Activated naive CD4-positive, alpha-beta T cell treated with anti-CD3 and anti-CD28 coated beads, Interleukin-2, amount 50 U/mL, for 72 hours (primary cell): ENCODE results near the gene ACTN1. TPM values are rescaled to one million over a fixed set of nuclear protein-coding genes. Genes with fewer than 3 reads are reported as not detected.

Source experiments
- ATAC-seq, 2 donors: fragments of 150-1000 bp; cut with Tn5 transposase; 2 replicates each; pipeline ENCODE4 v1.10.0; 2021; ENCODE audit warnings: mild to moderate bottlenecking in 2 of 2, moderate library complexity in 2 of 2
- DNase-seq, 2 donors: peaks; one replicate each; pipeline ENCODE4 v3.0.0; 2021 to 2022; ENCODE audit warnings: low spot score in 2 of 2
- H3K27ac Mint-ChIP-seq, 2 donors: one replicate each; pipeline ENCODE4 v1.8.0; 2022; ENCODE audit warnings: mild to moderate bottlenecking in 2 of 2, mixed read lengths in 2 of 2
- H3K36me3 Mint-ChIP-seq, 2 donors: one replicate each; pipeline ENCODE4 v1.8.0; 2022; ENCODE audit warnings: mixed read lengths in 2 of 2
- H3K9me3 Mint-ChIP-seq, 2 donors: one replicate each; pipeline ENCODE4 v1.8.0; 2022; ENCODE audit warnings: mixed read lengths in 2 of 2
- total RNA-seq, 2 donors: library from RNA; stranded (reverse); gene quantifications; one replicate each; pipeline ENCODE4 v1.2.3, GENCODE V29; 2022

Gene ACTN1
- total RNA-seq, 2 donors from 2014 or later = 106 to 120 TPM

- H3K27ac Mint-ChIP-seq = peak overlapping the region; percentile 44 to 72
- no peaks in the 10 kb centered on the region for H3K9me3 Mint-ChIP-seq
- peaks cover 0 to 4% of the 10 kb centered on the region in 2 donors for H3K36me3 Mint-ChIP-seq
- DNase-seq (no peak), ATAC-seq (no peak)
These were observed 40.6 kb downstream of the ACTN1 start for GRCh38 chr14:68938271-68939150.

DNA sequence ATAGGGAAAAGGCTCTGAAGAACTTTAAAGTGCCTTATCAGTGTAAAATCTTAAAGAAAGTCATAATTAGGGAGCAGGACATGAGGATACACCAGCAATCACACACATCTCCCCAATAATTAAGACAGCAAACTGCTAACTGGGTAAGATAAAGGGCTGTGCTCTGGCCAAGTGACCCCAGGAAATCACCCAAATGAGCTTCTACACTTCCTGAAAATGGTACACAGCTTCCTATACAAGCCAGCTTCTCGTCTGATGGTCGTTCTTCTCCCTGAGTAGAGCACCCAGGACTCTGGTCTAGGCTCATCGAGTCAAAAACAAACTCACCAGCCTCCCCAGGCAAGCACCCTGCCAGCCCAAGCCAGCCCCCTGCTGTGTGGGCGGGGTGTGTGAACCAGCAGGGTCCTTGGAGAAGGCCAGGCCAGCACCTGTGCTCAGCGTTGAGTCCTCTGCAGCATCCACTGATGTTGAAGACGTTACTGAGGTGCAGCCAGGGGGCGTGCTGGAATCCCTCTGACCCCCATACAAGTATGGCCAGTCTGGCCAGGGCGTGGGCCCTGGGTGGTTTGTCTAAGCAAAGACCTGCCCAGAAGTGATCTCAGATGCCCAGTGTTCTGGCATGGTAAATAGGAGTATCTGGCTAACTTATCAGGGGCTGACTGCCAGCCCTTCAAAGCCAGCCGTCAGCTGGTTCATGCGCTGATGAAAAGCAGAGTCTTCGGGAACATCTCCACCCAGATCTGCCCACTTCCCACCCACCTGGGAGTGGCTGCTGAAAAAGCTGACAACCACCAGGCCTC lies 41.4 kb downstream of the ACTN1 start:
- ATAC-seq (peak; percentile 59 to 62), DNase-seq (no peak)
- H3K9me3 Mint-ChIP-seq = no peaks in the 10 kb centered on the region
- H3K27ac Mint-ChIP-seq = peak overlapping the region; percentile 50 to 72
- H3K36me3 Mint-ChIP-seq = peaks cover 0 to 4% of the 10 kb centered on the region in 2 donors

DNA sequence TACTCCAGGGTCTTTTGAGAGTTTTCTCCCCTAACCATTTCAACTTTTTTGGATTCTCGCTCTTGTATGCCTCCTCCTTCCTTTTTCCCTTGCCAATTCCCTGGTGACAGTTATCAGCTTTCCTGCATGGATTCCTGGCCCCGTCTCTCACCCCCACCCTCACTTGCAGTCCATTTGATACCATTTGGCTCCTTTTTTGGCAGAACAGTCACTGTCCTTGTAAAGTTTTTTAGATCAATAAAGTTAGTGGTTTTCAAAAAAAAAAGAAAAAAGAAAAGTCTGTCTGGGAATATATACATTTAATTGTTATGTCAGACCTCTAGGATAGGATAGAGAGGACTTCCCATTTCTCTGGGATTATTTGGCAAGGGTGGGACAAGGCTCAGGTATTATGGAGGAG lies 42.1 kb downstream of the ACTN1 start:
- DNase-seq (no peak), ATAC-seq (no peak)
- H3K27ac Mint-ChIP-seq = peak overlapping the region in 1 of 2 donors; percentile 62
- H3K9me3 Mint-ChIP-seq = no peaks in the 10 kb centered on the region
- peaks cover 0 to 4% of the 10 kb centered on the region in 2 donors for H3K36me3 Mint-ChIP-seq

DNA sequence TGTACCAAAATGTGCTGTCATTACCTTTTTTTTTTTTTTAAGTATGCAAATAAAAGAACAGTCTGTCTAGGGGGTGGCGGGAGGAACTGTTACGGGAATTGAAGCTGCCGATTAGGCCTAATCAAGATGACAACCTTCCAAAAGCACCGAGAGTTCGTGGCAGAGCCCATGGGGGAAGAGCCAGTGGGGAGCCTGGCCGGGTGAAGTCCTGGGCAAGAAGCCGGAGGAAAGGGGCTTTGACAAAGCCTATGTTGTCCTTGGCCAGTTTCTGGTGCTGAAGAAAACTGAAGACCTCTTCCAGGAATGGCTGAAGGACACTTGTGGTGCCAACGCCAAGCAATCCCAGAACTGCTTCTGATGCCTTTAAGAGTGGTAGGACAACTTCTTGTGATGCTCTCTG lies 42.6 kb downstream of the ACTN1 start:
- H3K9me3 Mint-ChIP-seq = no peaks in the 10 kb centered on the region
- H3K27ac Mint-ChIP-seq = peak overlapping the region in 1 of 2 donors; percentile 62
- DNase-seq (no peak), ATAC-seq (no peak)
- peaks cover 0 to 4% of the 10 kb centered on the region in 2 donors for H3K36me3 Mint-ChIP-seq

- DNase-seq = no peak
- peaks cover 0 to 4% of the 10 kb centered on the region in 2 donors for H3K36me3 Mint-ChIP-seq
- no peak for ATAC-seq
- H3K27ac Mint-ChIP-seq = peak overlapping the region in 1 of 2 donors; percentile 62
- no peaks in the 10 kb centered on the region for H3K9me3 Mint-ChIP-seq
These were observed 43.3 kb downstream of the ACTN1 start for GRCh38 chr14:68935761-68936214.

GRCh38 chr14:68934066-68934465 lies 45.0 kb downstream of the ACTN1 start:
- Mint-ChIP-seq H3K9me3 (no peaks in the 10 kb centered on the region), H3K27ac (no peak overlapping the region), H3K36me3 (peaks cover 0 to 4% of the 10 kb centered on the region in 2 donors)
- no peak for ATAC-seq
- no peak for DNase-seq

DNA sequence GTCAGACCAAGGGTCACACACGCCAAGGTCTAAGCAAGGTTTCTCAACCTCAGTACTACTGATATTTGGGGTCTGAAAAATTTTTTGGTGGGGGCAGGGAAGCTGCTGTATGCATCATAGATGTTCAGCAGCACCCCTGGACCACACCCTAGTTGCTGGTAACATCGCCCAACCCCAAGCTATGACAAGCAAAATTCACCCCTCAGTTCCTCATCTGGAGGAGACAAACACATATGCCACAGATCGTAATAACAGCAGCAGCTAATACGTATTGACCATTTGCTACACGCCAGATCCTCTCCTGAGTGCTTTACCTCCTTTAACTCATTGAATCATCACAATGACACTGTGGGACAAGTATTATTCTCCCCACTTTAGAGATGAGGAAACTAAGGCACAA lies 46.4 kb downstream of the ACTN1 start:
- Mint-ChIP-seq H3K36me3 (peaks cover 0 to 5% of the 10 kb centered on the region in 2 donors), H3K27ac (no peak overlapping the region), H3K9me3 (no peaks in the 10 kb centered on the region)
- ATAC-seq = no peak
- DNase-seq = no peak

DNA sequence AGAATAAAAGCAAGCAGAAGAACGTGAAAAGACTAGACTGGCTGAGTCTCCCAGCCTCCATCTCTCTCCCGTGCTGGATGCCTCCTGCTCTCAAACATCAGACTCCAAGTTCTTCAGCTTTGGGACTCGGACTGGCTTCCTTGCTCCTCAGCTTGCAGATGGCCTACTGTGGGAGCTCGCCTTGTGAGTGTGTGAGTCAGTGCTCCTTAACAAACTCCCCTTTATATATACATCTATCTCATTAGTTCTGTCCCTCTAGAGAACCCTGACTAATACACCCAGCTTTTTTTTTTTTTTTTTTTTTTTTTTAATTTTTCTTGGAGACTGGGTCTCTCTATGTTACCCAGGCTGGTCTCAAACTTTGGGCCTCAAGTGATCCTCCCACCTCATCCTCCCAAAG lies 46.9 kb downstream of the ACTN1 start:
- no peak overlapping the region for H3K27ac Mint-ChIP-seq
- ATAC-seq (no peak), DNase-seq (no peak)
- peaks cover under 1 to 3% of the 10 kb centered on the region in 2 donors for H3K9me3 Mint-ChIP-seq
- peaks cover 0 to 10% of the 10 kb centered on the region in 2 donors for H3K36me3 Mint-ChIP-seq

DNA sequence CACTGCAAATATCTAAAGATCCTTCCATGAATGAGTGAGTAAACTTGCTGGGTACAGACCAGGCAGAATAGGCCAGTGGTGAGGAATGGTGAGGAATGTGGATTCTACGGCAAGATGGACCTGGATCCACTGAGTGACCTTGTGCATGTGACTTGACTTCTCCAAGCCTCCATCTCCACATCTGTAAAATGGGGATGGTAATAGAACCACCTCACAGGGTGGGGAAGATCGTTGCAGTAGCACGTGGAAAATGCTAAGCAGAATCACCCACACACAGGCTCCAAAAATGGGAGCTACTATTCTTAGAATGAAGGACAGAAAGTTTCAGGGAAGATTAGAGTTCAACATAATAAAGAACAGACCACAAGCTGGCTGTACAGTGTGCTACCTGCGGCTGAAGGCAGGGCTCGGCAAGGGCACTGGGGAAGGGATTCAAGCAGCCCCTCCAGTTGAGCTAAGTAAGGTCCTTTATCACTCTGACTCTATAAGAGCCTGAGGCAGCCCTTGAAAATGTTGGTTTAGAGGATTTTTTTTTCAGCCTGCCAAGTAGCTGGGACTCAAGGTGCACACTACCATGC lies 47.5 kb downstream of the ACTN1 start:
- peaks cover 7 to 9% of the 10 kb centered on the region in 2 donors for H3K9me3 Mint-ChIP-seq
- peaks cover 3 to 16% of the 10 kb centered on the region in 2 donors for H3K36me3 Mint-ChIP-seq
- peak overlapping the region; percentile 47 to 65 for H3K27ac Mint-ChIP-seq
- DNase-seq = no peak
- no peak for ATAC-seq

DNA sequence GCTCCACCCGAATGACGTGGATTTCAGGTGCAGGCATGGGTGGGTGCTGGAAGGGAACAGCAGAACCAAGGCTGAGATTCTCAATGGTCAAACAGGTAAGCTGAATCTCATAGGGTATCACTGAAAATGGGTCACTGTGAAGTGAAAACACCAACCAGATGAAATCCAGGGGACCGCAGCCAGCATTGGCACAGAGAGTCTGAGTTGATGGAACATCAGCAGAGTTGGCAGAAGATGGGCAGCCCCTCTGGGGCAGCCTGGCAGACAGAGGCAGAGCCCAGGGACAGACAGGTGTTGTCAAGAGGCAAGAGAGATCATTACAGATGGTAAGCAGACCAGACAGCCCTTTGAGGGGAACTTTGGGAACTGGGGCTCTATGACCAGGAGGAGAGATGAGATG lies 48.0 kb downstream of the ACTN1 start:
- H3K9me3 Mint-ChIP-seq = peaks cover 10 to 13% of the 10 kb centered on the region in 2 donors
- DNase-seq = no peak
- peaks cover 8 to 21% of the 10 kb centered on the region in 2 donors for H3K36me3 Mint-ChIP-seq
- peak overlapping the region in 1 of 2 donors; percentile 65 for H3K27ac Mint-ChIP-seq
- no peak for ATAC-seq

DNA sequence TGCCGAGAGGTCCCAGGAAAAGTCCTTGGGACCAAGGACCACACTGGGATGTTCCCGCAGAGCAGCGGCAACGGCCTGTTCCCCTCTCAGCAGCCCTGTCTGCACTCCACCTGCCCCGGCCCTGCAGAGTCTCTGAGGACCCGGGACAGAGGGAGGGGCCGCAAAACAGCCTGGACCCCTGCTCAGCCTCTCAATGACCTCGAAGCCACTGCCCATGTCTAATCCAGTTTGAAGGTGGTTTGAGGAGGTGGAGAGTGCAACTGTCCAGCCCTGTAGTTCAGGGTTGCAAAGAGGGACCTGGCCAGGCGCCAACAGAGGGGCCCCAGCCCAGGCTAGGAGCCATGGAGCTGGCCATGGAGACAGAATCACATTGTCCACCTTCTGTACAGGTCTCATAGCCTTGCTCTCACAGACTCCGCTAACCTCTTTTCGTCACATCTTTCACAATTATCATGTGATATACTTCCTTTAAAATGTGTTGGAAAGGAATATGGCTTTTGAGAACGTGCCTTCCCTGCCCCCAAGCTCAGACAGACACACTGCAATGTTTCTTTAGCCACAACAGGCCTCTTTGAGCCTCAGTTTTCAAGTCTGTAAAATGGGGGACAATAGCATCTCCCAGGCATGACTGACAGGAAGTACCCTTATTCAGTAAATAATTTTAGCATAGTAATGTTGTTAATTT lies 49.3 kb downstream of the ACTN1 start:
- peaks cover 16 to 34% of the 10 kb centered on the region in 2 donors for H3K36me3 Mint-ChIP-seq
- no peak for ATAC-seq
- H3K9me3 Mint-ChIP-seq = peaks cover 13 to 17% of the 10 kb centered on the region in 2 donors

DNA sequence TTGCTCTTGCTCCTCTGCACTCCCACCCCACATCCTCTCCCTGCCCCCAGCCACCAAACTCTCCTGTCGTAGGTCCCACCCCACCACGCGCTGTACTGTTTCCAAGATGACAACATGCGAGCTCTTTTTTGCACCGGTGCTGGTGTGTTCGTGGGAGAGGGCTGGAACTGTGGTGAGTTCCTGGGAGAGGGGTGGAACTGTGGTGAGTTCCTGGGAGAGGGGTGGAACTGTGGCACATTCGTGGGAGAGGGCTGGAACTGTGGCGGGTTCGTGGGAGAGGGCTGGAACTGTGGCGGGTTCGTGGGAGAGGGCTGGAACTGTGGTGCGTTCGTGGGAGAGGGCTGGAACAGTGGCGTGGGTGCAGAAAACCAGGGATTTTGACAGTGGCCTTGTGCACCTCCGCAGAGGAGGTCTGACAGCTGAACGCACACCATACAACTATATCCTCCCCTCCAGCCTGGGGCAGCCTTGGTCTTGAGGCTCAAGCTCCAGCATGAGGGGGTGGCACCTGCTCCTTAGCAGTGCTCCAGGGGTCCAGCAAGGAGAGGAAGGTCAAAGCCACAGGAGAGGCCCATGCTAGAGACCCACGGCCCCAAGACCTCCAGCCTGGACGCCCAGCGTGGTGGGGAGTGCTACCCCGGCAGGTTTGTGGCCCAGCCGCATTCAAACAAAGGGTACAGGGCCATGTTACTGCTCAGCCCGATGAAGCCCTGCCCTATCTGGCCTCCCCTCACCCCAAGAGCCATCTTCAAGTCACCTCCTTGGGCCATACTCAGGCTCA lies 50.1 kb downstream of the ACTN1 start:
- H3K36me3 Mint-ChIP-seq = peaks cover 20 to 36% of the 10 kb centered on the region in 2 donors
- DNase-seq (no peak), ATAC-seq (peak in 1 of 2 donors; percentile 19)
- peaks cover 13 to 17% of the 10 kb centered on the region in 2 donors for H3K9me3 Mint-ChIP-seq
- H3K27ac Mint-ChIP-seq = peak overlapping the region; percentile 70 to 79

More for the DNA sequence above, 49.3 kb downstream of the ACTN1 start:
- DNase-seq = no peak
- peak overlapping the region in 1 of 2 donors; percentile 9 for H3K27ac Mint-ChIP-seq

GRCh38 chr14:68927956-68928675 lies 51.0 kb downstream of the ACTN1 start:
- peaks cover 20 to 38% of the 10 kb centered on the region in 2 donors for H3K36me3 Mint-ChIP-seq
- DNase-seq (no peak), ATAC-seq (peak in 1 of 2 donors; percentile 28)
- peak overlapping the region; percentile 70 to 79 for H3K27ac Mint-ChIP-seq
- peaks cover 13 to 17% of the 10 kb centered on the region in 2 donors for H3K9me3 Mint-ChIP-seq

DNA sequence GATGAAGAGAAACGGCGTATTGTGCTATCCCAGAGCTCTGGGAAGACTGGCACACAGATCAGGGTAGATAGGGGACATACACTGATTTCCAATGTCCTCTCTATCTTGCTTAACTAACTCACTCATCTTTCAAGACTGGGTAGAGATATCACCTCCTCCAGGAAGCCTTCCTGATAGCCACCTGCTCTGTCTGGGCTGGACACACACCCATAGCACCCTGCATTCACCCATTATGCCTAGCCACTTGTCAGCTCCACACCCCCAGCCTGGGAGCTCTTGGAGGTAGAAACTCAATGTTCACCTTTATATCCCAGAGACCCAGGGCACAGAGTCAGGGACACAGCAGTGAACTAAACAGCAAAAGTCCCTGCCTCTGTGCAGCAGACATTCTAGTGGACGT lies 52.0 kb downstream of the ACTN1 start:
- Mint-ChIP-seq H3K27ac (peak overlapping the region in 1 of 2 donors; percentile 44), H3K36me3 (peaks cover 20 to 42% of the 10 kb centered on the region in 2 donors), H3K9me3 (peaks cover 13 to 17% of the 10 kb centered on the region in 2 donors)
- ATAC-seq = no peak
- no peak for DNase-seq

DNA sequence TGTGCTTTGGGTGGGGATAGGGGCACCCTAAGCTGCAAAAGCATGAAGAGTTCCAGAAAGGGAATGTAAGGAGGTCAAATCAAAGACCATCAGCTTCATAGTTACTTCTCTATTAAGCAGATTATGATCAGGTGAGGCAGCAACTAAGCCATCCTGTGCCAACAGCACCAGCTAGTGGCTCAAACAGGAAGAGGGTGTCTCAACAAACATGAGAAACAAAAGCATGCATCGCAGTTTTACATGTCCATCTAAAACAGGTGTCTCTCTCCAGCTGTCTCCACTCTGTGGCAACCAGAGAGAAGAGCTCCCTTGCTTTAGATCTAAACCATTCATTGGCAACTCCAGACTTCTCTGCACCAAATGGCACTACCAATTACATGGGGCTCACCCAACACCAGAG lies 52.9 kb downstream of the ACTN1 start:
- H3K9me3 Mint-ChIP-seq = peaks cover 13 to 17% of the 10 kb centered on the region in 2 donors
- ATAC-seq (no peak), DNase-seq (no peak)
- peaks cover 20 to 42% of the 10 kb centered on the region in 2 donors for H3K36me3 Mint-ChIP-seq
- peak overlapping the region in 1 of 2 donors; percentile 81 for H3K27ac Mint-ChIP-seq
